Endothelial cell of umbilical vein (primary cell): ENCODE results near the gene PSMB7.

ENCODE experiments used
- EZH2 ChIP-seq: IDR thresholded peaks from 2 replicates; pipeline ENCODE4 v1.6.1; 2012; ENCODE audit warnings: borderline replicate concordance, low read depth, mild to moderate bottlenecking, moderate library complexity, low read length, inconsistent platforms; ENCODE audit not compliant: severe bottlenecking
- JUN ChIP-seq: IDR thresholded peaks from 2 replicates; pipeline ENCODE4 v1.6.1; 2011; ENCODE audit warnings: borderline replicate concordance, low read depth; ENCODE audit not compliant: insufficient read length, insufficient read depth
- POLR2A ChIP-seq: IDR thresholded peaks from 2 replicates; pipeline ENCODE4 v1.6.1; 2012; ENCODE audit warnings: low read depth, mild to moderate bottlenecking, control low read depth, low read length
- POLR2AphosphoS5 ChIP-seq: IDR thresholded peaks from 2 replicates; pipeline ENCODE4 v1.6.1; 2012; ENCODE audit warnings: low read depth, mild to moderate bottlenecking, control low read depth, low read length, moderate library complexity; ENCODE audit not compliant: insufficient read depth
- TF ChIP-seq, protein P1 (sequence below), 2 donors: IDR thresholded peaks; 1 replicate in 1 of 2; 2 replicates in 1 of 2; pipeline ENCODE4 v1.5.1; 2011; ENCODE audit warnings: low read length in 2 of 2, mild to moderate bottlenecking in 2 of 2, moderate library complexity in 2 of 2, control low read depth in 1 of 2, inconsistent platforms in 1 of 2, low read depth in 1 of 2; ENCODE audit not compliant: insufficient read depth in 1 of 2; ENCODE audit errors: extremely low read depth in 1 of 2

DNA sequence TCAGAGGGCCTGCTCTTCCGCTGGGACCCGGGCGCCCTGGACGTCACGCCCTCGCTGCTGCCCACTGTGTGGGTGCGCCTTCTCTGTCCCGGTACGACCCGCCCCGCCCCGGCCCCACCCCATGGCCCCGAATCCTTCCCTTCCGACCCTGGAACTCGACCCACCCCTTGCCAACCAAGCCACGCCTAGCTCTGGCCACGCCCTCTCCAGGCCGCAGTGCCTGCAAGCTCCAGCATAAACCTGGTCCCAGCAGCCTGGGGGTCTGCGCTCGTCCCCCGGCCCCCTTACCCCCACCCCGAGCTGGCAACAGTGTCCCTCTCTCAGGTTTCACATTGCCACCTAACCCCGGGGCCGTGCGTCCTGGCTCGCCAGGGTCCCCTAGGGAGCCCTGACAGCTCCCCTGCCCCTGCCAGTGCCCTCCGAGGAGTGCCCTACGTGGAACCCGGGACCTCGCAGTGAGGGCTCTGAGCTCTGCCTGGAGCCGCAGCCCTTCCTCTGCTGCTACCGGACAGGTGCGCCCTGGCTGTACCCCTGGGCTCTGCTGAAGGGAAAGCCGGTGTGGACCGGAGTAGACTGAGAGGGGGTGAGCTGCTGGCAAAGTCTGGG, 38.4 kb upstream of the PSMB7 start:
- TF ChIP-seq, protein P1, sequence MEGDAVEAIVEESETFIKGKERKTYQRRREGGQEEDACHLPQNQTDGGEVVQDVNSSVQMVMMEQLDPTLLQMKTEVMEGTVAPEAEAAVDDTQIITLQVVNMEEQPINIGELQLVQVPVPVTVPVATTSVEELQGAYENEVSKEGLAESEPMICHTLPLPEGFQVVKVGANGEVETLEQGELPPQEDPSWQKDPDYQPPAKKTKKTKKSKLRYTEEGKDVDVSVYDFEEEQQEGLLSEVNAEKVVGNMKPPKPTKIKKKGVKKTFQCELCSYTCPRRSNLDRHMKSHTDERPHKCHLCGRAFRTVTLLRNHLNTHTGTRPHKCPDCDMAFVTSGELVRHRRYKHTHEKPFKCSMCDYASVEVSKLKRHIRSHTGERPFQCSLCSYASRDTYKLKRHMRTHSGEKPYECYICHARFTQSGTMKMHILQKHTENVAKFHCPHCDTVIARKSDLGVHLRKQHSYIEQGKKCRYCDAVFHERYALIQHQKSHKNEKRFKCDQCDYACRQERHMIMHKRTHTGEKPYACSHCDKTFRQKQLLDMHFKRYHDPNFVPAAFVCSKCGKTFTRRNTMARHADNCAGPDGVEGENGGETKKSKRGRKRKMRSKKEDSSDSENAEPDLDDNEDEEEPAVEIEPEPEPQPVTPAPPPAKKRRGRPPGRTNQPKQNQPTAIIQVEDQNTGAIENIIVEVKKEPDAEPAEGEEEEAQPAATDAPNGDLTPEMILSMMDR (IDR thresholded peaks at IDR 0.05; ENCODE audit: extremely low read depth in 1 of 2, insufficient read depth in 1 of 2, low read depth in 1 of 2, low read length in 2 of 2): no peak
- TF ChIP-seq POLR2A (no peak), POLR2AphosphoS5 (no peak), EZH2 (no peak), JUN (no peak)
